Mononuclear cell (primary cell): ENCODE measurements around the gene ESRRA. TPM values are rescaled to one million over a fixed set of nuclear protein-coding genes. Genes with fewer than 3 reads are reported as not detected.

ENCODE experiments used
- H3K27me3 ChIP-seq: 2 replicates; pipeline ENCODE4 v1.6.0; 2011; ENCODE audit warnings: low read length, control low read depth; ENCODE audit not compliant: insufficient read depth
- H3K4me1 ChIP-seq: 2 replicates; pipeline ENCODE4 v1.5.1; 2011; ENCODE audit warnings: mild to moderate bottlenecking, low read length, control low read depth; ENCODE audit not compliant: insufficient read depth
- H3K4me3 ChIP-seq: 2 replicates; pipeline ENCODE4 v1.5.1; 2011; ENCODE audit warnings: mild to moderate bottlenecking, low read length, moderate library complexity
- H3K9me3 ChIP-seq: 2 replicates; pipeline ENCODE4 v1.5.1; 2011; ENCODE audit warnings: low read depth, mild to moderate bottlenecking, control low read depth, low read length
- total RNA-seq: library from RNA; depleted of rRNA; stranded (reverse); fragments of >200 nt; gene quantifications from one replicate; pipeline ENCODE4 v1.2.3, GENCODE V29; 2012

Gene ESRRA
- total RNA-seq, 1 donor, result 8.5 TPM

- no peaks in the 10 kb centered on the region for H3K9me3 ChIP-seq
- H3K27me3 ChIP-seq, result no peaks in the 10 kb centered on the region
Observed at GRCh38 chr11:64364435-64364834, 59.1 kb downstream of the ESRRA start.

GRCh38 chr11:64364911-64365310 lies 59.6 kb downstream of the ESRRA start:
- Histone ChIP-seq H3K4me3 (no peak overlapping the region), H3K4me1 (peaks cover 13% of the 10 kb centered on the region), H3K9me3 (no peaks in the 10 kb centered on the region), H3K27me3 (no peaks in the 10 kb centered on the region)

More at GRCh38 chr11:64364435-64364834, 59.1 kb downstream of the ESRRA start:
- peaks cover 18% of the 10 kb centered on the region for H3K4me1 ChIP-seq
- no peak overlapping the region for H3K4me3 ChIP-seq

Other genes with a start within 250 kb of the ESRRA start
- 4.0 TPM for gene MACROD1, start 139.4 kb upstream of the ESRRA start, total RNA-seq
- 36.8 TPM for gene STIP1, start 119.4 kb upstream of the ESRRA start, total RNA-seq
- 105 TPM for gene FERMT3, start 98.8 kb upstream of the ESRRA start, total RNA-seq
- 5.2 TPM for gene TRPT1, start 79.3 kb upstream of the ESRRA start, total RNA-seq
- gene NUDT22, start 79.2 kb upstream of the ESRRA start, total RNA-seq, result 19.4 TPM
- 13.1 TPM for gene DNAJC4, start 75.0 kb upstream of the ESRRA start, total RNA-seq
- gene VEGFB, start 70.9 kb upstream of the ESRRA start, total RNA-seq, result 9.1 TPM
- 8.1 TPM for gene FKBP2, start 64.4 kb upstream of the ESRRA start, total RNA-seq
- gene PPP1R14B, start 58.6 kb upstream of the ESRRA start, total RNA-seq, result 26.4 TPM
- gene PLCB3, start 54.0 kb upstream of the ESRRA start, total RNA-seq, result 3.7 TPM
- gene BAD, start 20.9 kb upstream of the ESRRA start, total RNA-seq, result 26.7 TPM
- 13.9 TPM for gene GPR137, start 19.7 kb upstream of the ESRRA start, total RNA-seq
- gene KCNK4, start 14.2 kb upstream of the ESRRA start, total RNA-seq, result not detected
- gene CATSPERZ, start 5.2 kb upstream of the ESRRA start, total RNA-seq, result not detected
- 62.1 TPM for gene TRMT112, start 12.0 kb downstream of the ESRRA start, total RNA-seq
- gene PRDX5, start 12.6 kb downstream of the ESRRA start, total RNA-seq, result 42.5 TPM
- gene CCDC88B, start 34.7 kb downstream of the ESRRA start, total RNA-seq, result 42.7 TPM
- gene RPS6KA4, start 53.6 kb downstream of the ESRRA start, total RNA-seq, result 23.5 TPM